ENCODE data around the gene DBF4. TPM values are rescaled to one million over a fixed set of nuclear protein-coding genes. Genes with fewer than 3 reads are reported as not detected.

Gene DBF4
- total and polyA plus RNA-seq, 2 of the 4 experiments (the other 2 are of a cell fraction): 6.4 to 7.2 TPM

DNA sequence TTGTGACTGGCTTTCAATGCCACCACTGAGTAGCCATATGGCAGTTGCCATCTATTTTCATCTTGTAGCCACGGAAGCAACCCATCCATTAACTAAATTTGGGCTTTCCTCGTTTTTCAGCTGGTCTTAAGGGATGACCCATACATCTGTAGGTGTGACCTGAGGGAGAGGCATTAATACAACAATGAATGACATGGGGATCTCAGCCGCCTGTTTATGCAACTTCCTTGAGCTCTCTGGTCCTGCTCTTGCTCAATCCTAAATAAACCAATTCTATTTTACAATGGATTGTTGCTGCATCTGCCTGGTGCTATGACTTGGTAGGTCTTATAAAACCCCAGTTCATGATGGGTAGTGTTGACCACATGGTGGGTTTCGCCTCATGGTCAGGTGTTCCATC is 35.8 kb downstream of the DBF4 start:
- Histone ChIP-seq H3K4me1 (ENCODE audit: control insufficient read depth, insufficient read depth, low read length) (no peaks in the 10 kb centered on the region), H3K9ac (ENCODE audit: low read depth, low read length) (no peak overlapping the region), H3K9me1 (ENCODE audit: insufficient read depth, low read length) (no peaks in the 10 kb centered on the region), H4K20me1 (ENCODE audit: insufficient read depth, low read length) (no peaks in the 10 kb centered on the region), H4K91ac (ENCODE audit: insufficient read depth, low read depth, low read length) (no peak overlapping the region), H3K27me3 (ENCODE audit: control insufficient read depth, insufficient read depth, low read length) (no peaks in the 10 kb centered on the region), H2BK120ac (ENCODE audit: low read depth, low read length) (no peak overlapping the region), H2AK9ac (replicated peaks; ENCODE audit: low read depth, low read length, poor library complexity) (no peak overlapping the region), H3K36me3 (ENCODE audit: control insufficient read depth, insufficient read depth, low read length) (no peaks in the 10 kb centered on the region), H3K18ac (ENCODE audit: low read depth, low read length) (no peak overlapping the region), H3K4me2 (ENCODE audit: low read depth, low read length) (no peak overlapping the region), H3K23ac (ENCODE audit: low read depth, low read length) (no peak overlapping the region), H2BK20ac (ENCODE audit: low read depth, low read length) (no peak overlapping the region), H4K5ac (ENCODE audit: low read depth, low read length) (no peak overlapping the region), H3K4ac (ENCODE audit: low read depth, low read length) (no peak overlapping the region), H2BK15ac (ENCODE audit: low read depth, low read length) (no peak overlapping the region), H3K27ac (ENCODE audit: insufficient read depth, low read length) (no peak overlapping the region), H3K79me1 (ENCODE audit: low read depth in 1 of 2, low read length in 2 of 2) (no peaks in the 10 kb centered on the region), H2AK5ac (ENCODE audit: low read depth, low read length) (no peak overlapping the region), H3K14ac (replicated peaks; ENCODE audit: low read depth, low read length) (no peak overlapping the region), H3K4me3 (ENCODE audit: insufficient read depth, low read depth, low read length) (no peak overlapping the region), H2BK5ac (ENCODE audit: low read depth, low read length, poor library complexity, severe bottlenecking) (no peak overlapping the region), H4K8ac (ENCODE audit: low read depth in 2 of 2, low read length in 2 of 2) (no peak overlapping the region), H3K9me3 (ENCODE audit: control insufficient read depth, insufficient read depth, low read length) (no peaks in the 10 kb centered on the region), H2AFZ (replicated peaks; ENCODE audit: low read length, poor library complexity) (no peak overlapping the region), H3K56ac (ENCODE audit: extremely low read depth, insufficient read depth, low read length) (no peak overlapping the region)
- BruUV-seq (replicated peaks): no TSS peak
- TF ChIP-seq POLR2A (IDR thresholded peaks at IDR 0.05; ENCODE audit: low read depth, low read length): no peak
- TF ChIP-seq BHLHE40 (IDR thresholded peaks at IDR 0.05; ENCODE audit: low read depth, low read length): no peak
- no peak for TF ChIP-seq RCOR1 (IDR thresholded peaks at IDR 0.05; ENCODE audit: insufficient replicate concordance, low read length)
- no peak for TF ChIP-seq MXI1 (IDR thresholded peaks at IDR 0.05; ENCODE audit: borderline replicate concordance, low read depth, low read length)
- no peak for TF ChIP-seq RAD21 (IDR thresholded peaks at IDR 0.05; ENCODE audit: low read length)
- no peak for TF ChIP-seq NFE2L2 (IDR thresholded peaks at IDR 0.05; ENCODE audit: low read depth, low read length)
- TF ChIP-seq, protein P1, sequence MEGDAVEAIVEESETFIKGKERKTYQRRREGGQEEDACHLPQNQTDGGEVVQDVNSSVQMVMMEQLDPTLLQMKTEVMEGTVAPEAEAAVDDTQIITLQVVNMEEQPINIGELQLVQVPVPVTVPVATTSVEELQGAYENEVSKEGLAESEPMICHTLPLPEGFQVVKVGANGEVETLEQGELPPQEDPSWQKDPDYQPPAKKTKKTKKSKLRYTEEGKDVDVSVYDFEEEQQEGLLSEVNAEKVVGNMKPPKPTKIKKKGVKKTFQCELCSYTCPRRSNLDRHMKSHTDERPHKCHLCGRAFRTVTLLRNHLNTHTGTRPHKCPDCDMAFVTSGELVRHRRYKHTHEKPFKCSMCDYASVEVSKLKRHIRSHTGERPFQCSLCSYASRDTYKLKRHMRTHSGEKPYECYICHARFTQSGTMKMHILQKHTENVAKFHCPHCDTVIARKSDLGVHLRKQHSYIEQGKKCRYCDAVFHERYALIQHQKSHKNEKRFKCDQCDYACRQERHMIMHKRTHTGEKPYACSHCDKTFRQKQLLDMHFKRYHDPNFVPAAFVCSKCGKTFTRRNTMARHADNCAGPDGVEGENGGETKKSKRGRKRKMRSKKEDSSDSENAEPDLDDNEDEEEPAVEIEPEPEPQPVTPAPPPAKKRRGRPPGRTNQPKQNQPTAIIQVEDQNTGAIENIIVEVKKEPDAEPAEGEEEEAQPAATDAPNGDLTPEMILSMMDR (conservative IDR thresholded peaks at IDR 0.05; ENCODE audit: low read depth, low read length): no peak
- no peak for TF ChIP-seq MAFK (IDR thresholded peaks at IDR 0.05; ENCODE audit: low read depth, low read length)
- TF ChIP-seq FOS (IDR thresholded peaks at IDR 0.05; ENCODE audit: low read depth, low read length): no peak
- TF ChIP-seq ELK1 (IDR thresholded peaks at IDR 0.05; ENCODE audit: borderline replicate concordance, low read depth, low read length): no peak
- TF ChIP-seq CHD1 (IDR thresholded peaks at IDR 0.05; ENCODE audit: low read depth, low read length): no peak
- TF ChIP-seq RFX5 (IDR thresholded peaks at IDR 0.05; ENCODE audit: low read depth, low read length): no peak
- no peak for TF ChIP-seq CEBPB (IDR thresholded peaks at IDR 0.05; ENCODE audit: low read depth, low read length)
- no peak for TF ChIP-seq MAZ (IDR thresholded peaks at IDR 0.05; ENCODE audit: borderline replicate concordance, low read depth, low read length)
- TF ChIP-seq, protein P2, sequence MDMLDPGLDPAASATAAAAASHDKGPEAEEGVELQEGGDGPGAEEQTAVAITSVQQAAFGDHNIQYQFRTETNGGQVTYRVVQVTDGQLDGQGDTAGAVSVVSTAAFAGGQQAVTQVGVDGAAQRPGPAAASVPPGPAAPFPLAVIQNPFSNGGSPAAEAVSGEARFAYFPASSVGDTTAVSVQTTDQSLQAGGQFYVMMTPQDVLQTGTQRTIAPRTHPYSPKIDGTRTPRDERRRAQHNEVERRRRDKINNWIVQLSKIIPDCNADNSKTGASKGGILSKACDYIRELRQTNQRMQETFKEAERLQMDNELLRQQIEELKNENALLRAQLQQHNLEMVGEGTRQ (IDR thresholded peaks at IDR 0.05; ENCODE audit: low read depth, low read length): no peak
- TF ChIP-seq SMC3 (IDR thresholded peaks at IDR 0.05; ENCODE audit: low read depth, low read length): no peak
- DNase-seq: no peak
- CTCF ChIA-PET: no interaction called here
- dilution Hi-C loops (cut with HindIII; ENCODE audit: low sequenced_read_pairs, unreplicated experiment) (no loop called here), intact Hi-C loops (cut with micrococcal nuclease) (no loop called here), in situ Hi-C loops (cut with MboI; ENCODE audit: low sequenced_read_pairs) (no loop called here)
- WGBS, 2 experiments (ENCODE audit: extremely low coverage in 2 of 2, insufficient read length in 1 of 2): no CpG with 5 or more reads among the region's 4 CpGs
- POLR2A ChIA-PET (ENCODE audit: unreplicated experiment): no interaction called here
- no peak for ATAC-seq (ENCODE audit: low read depth)

Data from IMR-90 (cell line).